Activated CD4-positive, alpha-beta T cell treated with anti-CD3 and anti-CD28 coated beads, Interleukin-2, amount 50 U/mL, for 4 hours (primary cell): ENCODE results near the gene SPEG.

ENCODE experiments used
- DNase-seq, 2 experiments: peaks; one replicate each; pipeline ENCODE4 v3.0.0-alpha.2; 2020

The SPEG gene

DNA sequence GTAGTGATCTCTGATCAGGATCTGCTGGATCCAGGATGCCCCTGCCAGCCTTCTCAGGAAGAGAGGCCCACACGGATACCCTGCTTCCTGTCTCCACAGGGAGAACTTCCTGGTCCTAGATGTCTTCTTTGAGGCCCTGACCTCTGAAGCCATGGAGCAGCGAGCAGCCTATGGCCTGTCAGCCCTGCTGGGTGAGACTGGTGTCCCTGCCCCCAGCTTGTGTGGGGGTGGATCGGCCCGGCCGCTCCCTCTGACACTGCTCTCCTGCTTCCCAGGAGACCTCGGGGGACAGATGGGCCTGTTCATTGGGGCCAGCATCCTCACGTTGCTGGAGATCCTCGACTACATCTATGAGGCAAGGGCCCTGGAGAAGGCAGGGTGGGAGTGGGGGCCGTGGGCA, 102.3 kb downstream of the SPEG start:
- no peak for DNase-seq

DNA sequence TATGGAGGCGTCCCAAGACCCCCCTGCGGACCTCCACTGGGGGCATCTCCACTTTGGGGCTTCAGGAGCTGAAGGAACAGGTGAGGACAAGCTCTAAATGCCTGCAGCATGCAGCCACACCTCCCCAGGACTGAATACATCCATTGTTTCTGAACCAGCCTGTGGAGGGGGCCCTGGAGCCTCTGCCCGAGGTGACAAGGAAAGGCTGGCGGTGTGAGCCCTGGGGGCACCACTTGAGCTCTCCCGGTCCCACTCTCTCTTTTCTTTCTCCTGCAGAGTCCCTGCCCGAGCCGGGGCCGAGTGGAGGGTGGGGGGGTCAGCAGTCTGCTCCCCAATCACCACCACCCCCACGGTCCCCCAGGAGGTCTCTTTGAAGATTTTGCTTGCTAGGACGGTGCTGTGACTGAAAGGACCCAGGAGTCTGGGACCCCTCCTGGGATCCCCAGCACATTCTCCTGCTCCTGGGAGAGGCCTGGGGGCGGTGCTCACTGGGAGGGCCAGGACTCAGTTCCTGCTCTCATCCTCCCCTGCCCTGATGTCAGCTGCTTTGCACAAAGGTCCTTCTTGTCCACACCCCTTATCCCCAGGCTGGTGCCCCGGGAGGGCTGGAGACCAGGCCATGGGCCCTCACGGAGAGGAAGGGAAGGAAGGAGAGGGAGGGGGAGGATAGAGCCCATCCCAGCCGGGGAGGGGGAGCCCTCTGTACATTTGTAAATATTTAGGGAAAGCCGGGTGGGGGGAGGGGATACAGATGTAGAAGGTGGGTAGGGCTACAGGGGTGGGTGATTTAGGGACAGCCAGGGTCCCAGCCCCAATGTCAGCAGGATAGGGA, 103.2 kb downstream of the SPEG start:
- no peak for DNase-seq

DNA sequence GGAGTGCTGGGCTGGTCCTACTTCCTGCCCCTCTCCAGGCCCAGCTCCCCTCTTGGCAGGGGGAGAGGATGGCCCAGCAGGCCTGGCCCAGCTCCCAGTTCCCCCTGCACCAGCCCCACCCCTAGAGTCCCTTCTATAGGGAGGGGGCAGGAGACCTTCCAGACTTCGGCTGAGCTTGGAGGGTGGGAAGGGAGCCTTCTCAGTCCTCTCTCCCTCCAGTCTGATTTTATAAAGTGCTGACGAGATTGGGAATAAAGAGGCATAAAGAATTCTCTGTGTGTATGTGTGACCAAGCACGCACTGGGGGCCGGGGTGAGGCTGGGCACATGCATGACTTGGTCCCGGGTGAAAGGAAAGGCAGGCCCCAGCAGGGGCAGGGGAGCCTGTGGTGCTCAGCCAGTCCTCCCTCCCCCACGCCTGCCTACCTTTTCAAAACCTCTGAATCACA, 103.9 kb downstream of the SPEG start:
- DNase-seq = no peak

- no peak for DNase-seq
These were observed 104.5 kb downstream of the SPEG start for GRCh38 chr2:219538956-219539788.

DNA sequence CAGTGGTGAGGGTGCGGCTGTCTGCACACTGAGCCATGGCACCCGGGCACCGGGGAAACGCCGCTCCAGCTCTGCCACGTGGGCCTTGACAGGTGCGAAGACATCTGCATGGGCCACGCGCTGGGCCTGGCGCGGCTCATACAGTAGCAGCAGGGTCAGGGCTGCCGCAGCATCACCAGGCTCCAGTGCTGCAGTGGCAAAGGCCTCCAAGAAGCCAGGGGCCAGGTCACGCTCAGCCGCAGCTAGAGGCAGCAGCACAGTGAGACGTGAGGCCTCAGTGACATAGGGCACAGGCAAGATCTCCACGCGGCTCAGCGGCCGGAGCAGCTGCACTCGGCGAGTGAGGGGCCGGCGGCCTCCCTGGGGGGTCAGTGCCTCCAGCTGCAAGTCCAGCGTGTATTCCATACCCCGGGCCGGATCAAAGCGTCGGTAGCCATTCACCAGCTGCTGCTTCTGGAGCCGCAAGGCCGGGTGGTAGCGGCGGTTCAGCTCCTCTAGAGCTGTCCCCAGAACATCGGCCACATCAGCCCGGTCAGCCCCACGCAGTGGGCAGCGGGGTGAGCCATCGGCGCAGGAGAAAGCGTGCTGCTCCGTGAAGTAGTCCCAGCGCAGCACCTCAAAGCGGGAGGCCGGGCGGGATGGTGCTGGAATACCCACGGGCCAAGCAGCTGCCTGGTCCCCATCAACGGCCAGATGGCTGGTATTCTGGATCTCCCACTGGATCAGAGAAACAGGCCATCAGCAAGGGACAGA, 105.5 kb downstream of the SPEG start:
- no peak for DNase-seq

GRCh38 chr2:219540784-219541504, 106.3 kb downstream of the SPEG start:
- DNase-seq = no peak

- peak; percentile 84 to 86 for DNase-seq
These were observed 107.1 kb downstream of the SPEG start for GRCh38 chr2:219541611-219542180.

GRCh38 chr2:219542931-219543595, 108.4 kb downstream of the SPEG start:
- DNase-seq = no peak

GRCh38 chr2:219543596-219544358, 109.1 kb downstream of the SPEG start, which contains the start of the genes CHPF and TMEM198:
Gene CHPF (minus strand): TSS chr2:219543809. CDS start chr2:219543538, 271 bp downstream.
Gene TMEM198 (plus strand): TSS chr2:219544028. CDS start chr2:219544728, 700 bp downstream.
- DNase-seq = peak; percentile 88 to 89

DNA sequence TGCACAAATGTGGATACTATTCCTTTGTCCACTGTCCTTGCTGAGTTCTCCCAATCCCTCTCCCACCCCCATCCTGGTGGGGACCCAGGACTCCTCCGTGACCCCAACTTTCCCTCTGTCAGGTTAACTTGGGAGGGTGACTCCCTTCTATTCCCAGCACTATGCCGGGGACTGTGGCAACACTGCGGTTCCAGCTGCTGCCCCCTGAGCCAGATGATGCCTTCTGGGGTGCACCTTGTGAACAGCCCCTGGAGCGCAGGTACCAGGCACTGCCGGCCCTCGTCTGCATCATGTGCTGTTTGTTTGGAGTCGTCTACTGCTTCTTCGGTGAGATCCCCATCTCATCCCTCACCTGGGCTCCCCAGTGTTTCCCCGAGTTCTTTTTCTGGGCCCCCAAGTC, 109.9 kb downstream of the SPEG start:
- no peak for DNase-seq

DNA sequence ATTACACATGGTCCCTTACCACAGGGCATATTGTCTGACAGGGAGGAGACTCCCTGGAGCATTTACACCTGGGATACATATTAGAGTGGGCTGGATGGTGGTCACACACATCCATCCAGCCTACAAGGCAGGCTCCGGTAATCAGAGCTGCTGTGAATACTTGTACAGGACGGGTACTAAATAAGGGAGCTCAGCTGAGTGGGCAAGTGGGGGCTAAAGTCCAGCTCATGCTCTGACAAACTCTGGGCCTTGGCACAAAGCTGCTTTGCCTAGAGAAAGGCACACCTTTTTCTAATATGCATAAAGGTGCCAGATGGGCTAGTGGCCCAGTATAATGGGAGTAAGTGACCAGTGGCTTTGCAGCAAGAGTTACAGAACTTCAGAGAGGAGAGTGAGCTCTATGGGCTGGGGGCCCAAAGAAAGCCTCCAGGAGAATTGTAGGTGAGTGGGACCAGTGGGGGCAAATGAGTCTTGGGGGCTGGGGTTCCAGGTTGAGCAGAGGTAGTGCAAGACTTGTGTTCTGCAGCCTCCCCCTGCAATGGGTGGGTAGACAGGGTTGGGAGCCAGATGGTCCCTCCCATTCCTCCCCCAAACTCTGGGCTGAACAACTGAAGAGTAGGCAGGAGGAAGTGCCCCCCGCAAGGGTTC, 110.8 kb downstream of the SPEG start:
- DNase-seq = no peak

- DNase-seq = no peak
These were observed 111.3 kb downstream of the SPEG start for GRCh38 chr2:219545943-219546352.

DNA sequence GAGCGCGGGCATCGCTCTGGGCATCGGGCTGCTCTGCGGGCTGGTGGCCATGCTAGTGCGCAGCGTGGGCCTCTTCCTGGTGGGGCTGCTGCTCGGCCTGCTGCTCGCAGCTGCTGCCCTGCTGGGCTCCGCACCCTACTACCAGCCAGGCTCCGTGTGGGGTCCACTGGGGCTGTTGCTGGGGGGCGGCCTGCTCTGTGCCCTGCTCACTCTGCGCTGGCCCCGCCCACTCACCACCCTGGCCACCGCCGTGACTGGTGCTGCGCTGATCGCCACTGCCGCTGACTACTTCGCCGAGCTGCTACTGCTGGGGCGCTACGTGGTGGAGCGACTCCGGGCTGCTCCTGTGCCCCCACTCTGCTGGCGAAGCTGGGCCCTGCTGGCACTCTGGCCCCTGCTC, 113.0 kb downstream of the SPEG start:
- DNase-seq = no peak
